Activated effector memory CD4-positive, alpha-beta T cell treated with Interleukin-2 at 50 U/mL for 16 hours (primary cell): Measurements from ENCODE around the gene OSBPL1A.
"Not testable (repeated sequence)": the region's sequence is repeated elsewhere in the genome, so short reads cannot be mapped to it uniquely, and the experiment has no call there.

Source experiments
- DNase-seq: peaks from one replicate; pipeline ENCODE4 v3.0.0-alpha.2; 2020

OSBPL1A gene

GRCh38 chr18:24396082-24396633 lies 1.5 kb downstream of the OSBPL1A start:
- no peak for DNase-seq

GRCh38 chr18:24395049-24395795 lies 2.4 kb downstream of the OSBPL1A start:
- DNase-seq: no peak

- DNase-seq: no peak
These were observed 8.7 kb downstream of the OSBPL1A start for GRCh38 chr18:24388957-24389356.

- no peak for DNase-seq
These were observed 10.9 kb downstream of the OSBPL1A start for GRCh38 chr18:24386681-24387080.

- DNase-seq: no peak
These were observed 16.5 kb downstream of the OSBPL1A start for GRCh38 chr18:24381126-24381525.

GRCh38 chr18:24380163-24380747 lies 17.4 kb downstream of the OSBPL1A start:
- no peak for DNase-seq

GRCh38 chr18:24378598-24378997 lies 19.0 kb downstream of the OSBPL1A start:
- no peak for DNase-seq

- not testable (repeated sequence) for DNase-seq
These were observed 21.1 kb downstream of the OSBPL1A start for GRCh38 chr18:24376531-24376930.

- DNase-seq: no peak
These were observed 24.3 kb downstream of the OSBPL1A start for GRCh38 chr18:24373328-24373727.

GRCh38 chr18:24372279-24372872 lies 25.2 kb downstream of the OSBPL1A start:
- DNase-seq: no peak

GRCh38 chr18:24370120-24370519 lies 27.5 kb downstream of the OSBPL1A start:
- no peak for DNase-seq

- DNase-seq: no peak
These were observed 28.2 kb downstream of the OSBPL1A start for GRCh38 chr18:24369426-24369825.

GRCh38 chr18:24368749-24369148 lies 28.9 kb downstream of the OSBPL1A start:
- DNase-seq: no peak

GRCh38 chr18:24366328-24366727 lies 31.3 kb downstream of the OSBPL1A start:
- DNase-seq: no peak

GRCh38 chr18:24364177-24364576 lies 33.4 kb downstream of the OSBPL1A start:
- no peak for DNase-seq

GRCh38 chr18:24362757-24363156 lies 34.9 kb downstream of the OSBPL1A start:
- no peak for DNase-seq

- DNase-seq: not testable (repeated sequence)
These were observed 37.7 kb downstream of the OSBPL1A start for GRCh38 chr18:24359787-24360530.

GRCh38 chr18:24354278-24354677 lies 43.3 kb downstream of the OSBPL1A start:
- DNase-seq: no peak

GRCh38 chr18:24346254-24346653 lies 51.4 kb downstream of the OSBPL1A start:
- DNase-seq: no peak

GRCh38 chr18:24344509-24344908 lies 53.1 kb downstream of the OSBPL1A start:
- no peak for DNase-seq

- no peak for DNase-seq
These were observed 55.3 kb downstream of the OSBPL1A start for GRCh38 chr18:24342347-24342746.

- DNase-seq: no peak
These were observed 56.3 kb downstream of the OSBPL1A start for GRCh38 chr18:24341361-24341760.

- DNase-seq: no peak
These were observed 64.5 kb downstream of the OSBPL1A start for GRCh38 chr18:24333084-24333483.
